Mesenteric fat pad (tissue), 1 donor: ENCODE data around the gene LIMS1. TPM values are rescaled to one million over a fixed set of nuclear protein-coding genes. Genes with fewer than 3 reads are reported as not detected.
"Not testable (repeated sequence)": the region's sequence is repeated elsewhere in the genome, so short reads cannot be mapped to it uniquely, and the experiment has no call there.

Experiments
- DNase-seq: peaks from one replicate; pipeline ENCODE4 v3.0.0-alpha.2; 2020; ENCODE audit warnings: low spot score
- total RNA-seq: library from RNA; stranded (reverse); fragmentation: NEBNext Ultra II Directional; extraction: Animal tissue kit (Norgen Biotek cat#: 25700); gene quantifications from one replicate; pipeline ENCODE4 v1.2.1, GENCODE V29; 2021
- donor health status: DM: yes; HTN: yes; CAD: no.

The LIMS1 gene
- total RNA-seq, 1 donor from 2014 or later, result 113 TPM

- no peak for DNase-seq
These were observed 51.2 kb downstream of the LIMS1 start for GRCh38 chr2:108585436-108585835.

- no peak for DNase-seq
These were observed 51.8 kb downstream of the LIMS1 start for GRCh38 chr2:108586116-108586515.

GRCh38 chr2:108586631-108587030 lies 52.4 kb downstream of the LIMS1 start:
- DNase-seq, result no peak

GRCh38 chr2:108587621-108588020 lies 53.4 kb downstream of the LIMS1 start:
- DNase-seq, result no peak

GRCh38 chr2:108588070-108588668 lies 53.9 kb downstream of the LIMS1 start:
- no peak for DNase-seq

GRCh38 chr2:108589372-108589771 lies 55.1 kb downstream of the LIMS1 start:
- DNase-seq, result no peak

GRCh38 chr2:108589781-108590180 lies 55.5 kb downstream of the LIMS1 start:
- no peak for DNase-seq

- DNase-seq, result no peak
These were observed 56.9 kb downstream of the LIMS1 start for GRCh38 chr2:108591163-108591562.

GRCh38 chr2:108593547-108594098 lies 59.4 kb downstream of the LIMS1 start:
- no peak for DNase-seq

GRCh38 chr2:108594132-108594981 lies 60.1 kb downstream of the LIMS1 start:
- no peak for DNase-seq

- DNase-seq, result no peak
These were observed 60.8 kb downstream of the LIMS1 start for GRCh38 chr2:108594982-108595464.

GRCh38 chr2:108595771-108596170 lies 61.5 kb downstream of the LIMS1 start:
- DNase-seq, result not testable (repeated sequence)

- not testable (repeated sequence) for DNase-seq
These were observed 63.0 kb downstream of the LIMS1 start for GRCh38 chr2:108597105-108597744.

- not testable (repeated sequence) for DNase-seq
These were observed 66.9 kb downstream of the LIMS1 start for GRCh38 chr2:108601199-108601598.

- no peak for DNase-seq
These were observed 68.2 kb downstream of the LIMS1 start for GRCh38 chr2:108602422-108602821.

GRCh38 chr2:108604196-108604595 lies 69.9 kb downstream of the LIMS1 start:
- no peak for DNase-seq

GRCh38 chr2:108605947-108606346 lies 71.7 kb downstream of the LIMS1 start:
- no peak for DNase-seq

GRCh38 chr2:108607706-108608301 lies 73.5 kb downstream of the LIMS1 start:
- DNase-seq, result no peak

GRCh38 chr2:108611021-108611420 lies 76.8 kb downstream of the LIMS1 start:
- no peak for DNase-seq

- no peak for DNase-seq
These were observed 77.9 kb downstream of the LIMS1 start for GRCh38 chr2:108612153-108612513.

GRCh38 chr2:108612514-108613183 lies 78.4 kb downstream of the LIMS1 start:
- DNase-seq, result no peak
